Chondrocyte (in vitro differentiated cells): ENCODE data around the gene ZNF438. TPM values are rescaled to one million over a fixed set of nuclear protein-coding genes. Genes with fewer than 3 reads are reported as not detected.

Experiments
- DNase-seq: peaks from one replicate; pipeline ENCODE4 v3.0.0; 2021; ENCODE audit warnings: mixed read lengths, low spot score
- H3K27ac Mint-ChIP-seq: one replicate; pipeline ENCODE4 v1.8.0; 2021; ENCODE audit warnings: mild to moderate bottlenecking, moderate library complexity, mixed read lengths; ENCODE audit not compliant: unreplicated experiment
- H3K27me3 Mint-ChIP-seq: 2 replicates; pipeline ENCODE4 v1.8.0; 2021; ENCODE audit warnings: low read depth, mixed read lengths
- H3K36me3 Mint-ChIP-seq: 2 replicates; pipeline ENCODE4 v1.8.0; 2021; ENCODE audit warnings: low read depth, mixed read lengths
- H3K4me1 Mint-ChIP-seq: 2 replicates; pipeline ENCODE4 v1.8.0; 2021; ENCODE audit warnings: low read depth, mild to moderate bottlenecking, mixed read lengths
- H3K4me3 Mint-ChIP-seq: one replicate; pipeline ENCODE4 v1.8.0; 2021; ENCODE audit warnings: mild to moderate bottlenecking, moderate library complexity, mixed read lengths; ENCODE audit not compliant: unreplicated experiment
- H3K9me3 Mint-ChIP-seq: 2 replicates; pipeline ENCODE4 v1.8.0; 2021; ENCODE audit warnings: low read depth, mixed read lengths
- total RNA-seq: library from RNA; stranded (reverse); gene quantifications from 3 replicates; pipeline ENCODE4 v1.2.1, GENCODE V29; 2021
- TF ChIP-seq, protein P1 (sequence below): fragments of 200-600 bp; sonication (generic); IDR thresholded peaks from 2 replicates; pipeline ENCODE4 v1.5.0; 2021; ENCODE audit warnings: antibody characterized with exemption, mild to moderate bottlenecking, moderate library complexity

Gene ZNF438
- total RNA-seq, 1 donor from 2014 or later = 4.9 TPM

DNA sequence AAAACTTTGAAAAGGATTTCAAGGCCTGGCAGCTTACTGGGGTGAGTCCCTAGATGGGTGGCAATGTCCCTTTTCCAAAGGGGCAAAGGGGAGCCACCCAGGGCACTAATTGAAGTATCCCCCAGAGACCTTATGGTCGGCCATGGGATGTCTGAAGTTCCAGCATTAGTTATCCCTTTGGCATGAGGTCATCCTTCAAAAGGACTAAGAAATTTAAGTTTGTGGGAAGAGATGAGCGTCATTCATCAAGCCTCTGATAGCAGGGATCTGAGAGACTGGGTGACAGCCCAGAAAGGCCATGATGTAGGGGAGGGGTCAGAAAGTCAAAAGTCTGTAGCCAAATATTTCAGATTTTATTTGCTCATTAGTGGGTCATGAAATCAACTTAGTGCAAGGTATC lies 195.3 kb downstream of the ZNF438 start:
- no peaks in the 10 kb centered on the region for H3K27me3 Mint-ChIP-seq
- H3K4me1 Mint-ChIP-seq = no peaks in the 10 kb centered on the region
- TF ChIP-seq, protein P1, sequence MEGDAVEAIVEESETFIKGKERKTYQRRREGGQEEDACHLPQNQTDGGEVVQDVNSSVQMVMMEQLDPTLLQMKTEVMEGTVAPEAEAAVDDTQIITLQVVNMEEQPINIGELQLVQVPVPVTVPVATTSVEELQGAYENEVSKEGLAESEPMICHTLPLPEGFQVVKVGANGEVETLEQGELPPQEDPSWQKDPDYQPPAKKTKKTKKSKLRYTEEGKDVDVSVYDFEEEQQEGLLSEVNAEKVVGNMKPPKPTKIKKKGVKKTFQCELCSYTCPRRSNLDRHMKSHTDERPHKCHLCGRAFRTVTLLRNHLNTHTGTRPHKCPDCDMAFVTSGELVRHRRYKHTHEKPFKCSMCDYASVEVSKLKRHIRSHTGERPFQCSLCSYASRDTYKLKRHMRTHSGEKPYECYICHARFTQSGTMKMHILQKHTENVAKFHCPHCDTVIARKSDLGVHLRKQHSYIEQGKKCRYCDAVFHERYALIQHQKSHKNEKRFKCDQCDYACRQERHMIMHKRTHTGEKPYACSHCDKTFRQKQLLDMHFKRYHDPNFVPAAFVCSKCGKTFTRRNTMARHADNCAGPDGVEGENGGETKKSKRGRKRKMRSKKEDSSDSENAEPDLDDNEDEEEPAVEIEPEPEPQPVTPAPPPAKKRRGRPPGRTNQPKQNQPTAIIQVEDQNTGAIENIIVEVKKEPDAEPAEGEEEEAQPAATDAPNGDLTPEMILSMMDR = no peak
- peaks cover 5% of the 10 kb centered on the region for H3K9me3 Mint-ChIP-seq
- no peak for DNase-seq
- no peak overlapping the region for H3K27ac Mint-ChIP-seq
- H3K4me3 Mint-ChIP-seq = no peak overlapping the region
- peaks cover 3% of the 10 kb centered on the region for H3K36me3 Mint-ChIP-seq

DNA sequence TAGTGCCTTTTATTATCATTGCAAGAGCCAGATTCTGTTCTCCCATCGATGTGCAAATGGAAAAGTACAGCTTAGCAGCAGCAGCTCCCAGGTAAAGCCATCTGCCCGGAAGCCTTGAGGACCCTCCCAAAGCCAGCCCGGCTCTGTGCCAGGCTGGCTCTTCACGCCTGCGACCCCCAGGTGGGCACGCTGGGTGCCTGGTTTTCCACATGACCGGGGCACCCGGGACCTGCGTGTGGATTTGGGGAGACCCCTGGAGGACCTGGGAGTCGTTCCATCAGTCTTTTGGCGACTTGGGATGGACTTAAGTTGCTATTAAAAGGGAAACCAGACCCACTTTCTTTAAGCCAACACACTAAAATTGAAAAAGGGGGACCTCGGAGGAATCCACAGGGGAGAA lies 196.5 kb downstream of the ZNF438 start:
- no peaks in the 10 kb centered on the region for H3K4me1 Mint-ChIP-seq
- no peak for DNase-seq
- peaks cover 5% of the 10 kb centered on the region for H3K9me3 Mint-ChIP-seq
- TF ChIP-seq, protein P1 = no peak
- H3K36me3 Mint-ChIP-seq = peaks cover 3% of the 10 kb centered on the region
- no peak overlapping the region for H3K27ac Mint-ChIP-seq
- no peaks in the 10 kb centered on the region for H3K27me3 Mint-ChIP-seq
- H3K4me3 Mint-ChIP-seq = no peak overlapping the region

DNA sequence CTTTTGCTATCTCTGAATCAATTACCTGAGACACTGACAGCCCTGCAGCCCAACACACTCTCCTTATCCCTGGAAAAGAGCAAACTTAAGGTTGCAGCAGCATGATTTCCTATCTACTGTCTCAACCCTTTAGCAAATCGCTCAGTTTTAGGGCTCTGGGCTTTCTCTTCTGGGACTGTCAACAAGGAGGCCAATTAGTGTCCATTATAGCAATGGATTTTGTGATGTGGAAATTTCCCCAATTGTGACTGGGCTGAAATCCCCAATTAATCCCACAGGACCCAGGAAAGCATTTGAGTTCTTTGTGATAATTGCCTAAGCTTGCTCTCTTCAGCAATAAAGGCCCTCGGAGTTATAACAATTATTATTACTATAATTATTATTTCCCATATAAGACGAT lies 197.0 kb downstream of the ZNF438 start:
- Mint-ChIP-seq H3K4me3 (no peak overlapping the region), H3K36me3 (peaks cover 3% of the 10 kb centered on the region), H3K27ac (no peak overlapping the region), H3K27me3 (no peaks in the 10 kb centered on the region), H3K9me3 (peaks cover 5% of the 10 kb centered on the region), H3K4me1 (no peaks in the 10 kb centered on the region)
- no peak for DNase-seq
- TF ChIP-seq, protein P1 = no peak

DNA sequence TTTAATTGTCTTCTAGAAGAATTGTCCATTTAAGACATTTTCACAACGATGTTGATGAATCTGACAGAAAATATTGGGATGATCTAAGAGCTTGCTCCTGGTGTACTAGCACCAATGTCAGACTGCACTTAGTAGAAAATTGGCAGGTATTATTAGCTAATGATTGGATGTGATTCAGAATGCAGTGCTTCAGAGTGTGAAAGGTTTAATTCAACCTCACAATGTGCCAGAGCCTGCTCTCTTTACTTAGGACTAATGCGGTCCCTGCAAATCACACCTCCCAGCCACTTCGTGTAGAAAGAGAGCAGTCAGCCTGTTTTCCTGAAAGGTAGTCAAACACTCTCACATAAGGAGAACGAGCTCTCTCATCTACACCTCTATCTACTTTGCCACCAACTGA lies 197.5 kb downstream of the ZNF438 start:
- H3K27ac Mint-ChIP-seq = no peak overlapping the region
- TF ChIP-seq, protein P1 = no peak
- no peak overlapping the region for H3K4me3 Mint-ChIP-seq
- H3K27me3 Mint-ChIP-seq = no peaks in the 10 kb centered on the region
- no peak for DNase-seq
- H3K36me3 Mint-ChIP-seq = peaks cover 3% of the 10 kb centered on the region
- H3K4me1 Mint-ChIP-seq = no peaks in the 10 kb centered on the region
- H3K9me3 Mint-ChIP-seq = peaks cover 5% of the 10 kb centered on the region

DNA sequence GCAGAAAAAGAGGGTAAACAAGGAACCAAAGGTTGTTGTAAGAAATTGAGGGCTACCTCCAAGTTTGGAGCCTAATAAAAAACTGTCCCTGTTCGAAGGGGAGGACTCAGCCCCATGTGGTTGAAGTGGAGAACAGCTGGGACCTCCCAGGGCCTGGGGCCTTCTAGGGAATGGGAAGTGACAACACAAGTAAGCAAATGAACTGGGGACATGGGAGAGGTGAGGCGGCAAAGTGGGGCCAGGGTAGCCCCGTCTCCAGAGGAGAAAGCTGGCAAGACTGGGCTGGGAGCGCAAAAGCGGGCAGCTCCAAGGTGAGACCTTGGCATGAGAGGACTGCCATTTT lies 198.1 kb downstream of the ZNF438 start:
- H3K4me1 Mint-ChIP-seq = no peaks in the 10 kb centered on the region

More for the DNA sequence above, 198.1 kb downstream of the ZNF438 start:
- H3K27ac Mint-ChIP-seq = no peak overlapping the region
- no peak overlapping the region for H3K4me3 Mint-ChIP-seq
- DNase-seq = no peak
- TF ChIP-seq, protein P1 = no peak
- no peaks in the 10 kb centered on the region for H3K27me3 Mint-ChIP-seq
- peaks cover 3% of the 10 kb centered on the region for H3K36me3 Mint-ChIP-seq
- H3K9me3 Mint-ChIP-seq = peaks cover 5% of the 10 kb centered on the region
